Naive thymus-derived CD8-positive, alpha-beta T cell (primary cell): ENCODE measurements around the gene ISG15. TPM values are rescaled to one million over a fixed set of nuclear protein-coding genes. Genes with fewer than 3 reads are reported as not detected.

Source experiments
- ATAC-seq, 2 donors: fragments of 150-1000 bp; cut with Tn5 transposase in 1 of 2; sonication (Bioruptor Pico), chemical (Tn5 transposase) in 1 of 2; 1 replicate in 1 of 2; 2 replicates in 1 of 2; pipeline ENCODE4 v1.10.0; 2021; ENCODE audit warnings: mild to moderate bottlenecking in 2 of 2, moderate library complexity in 2 of 2
- POLR2A ChIA-PET: fragments of 350-600 bp; sonication (Branson Sonifier 250); formaldehyde crosslinking; loops from one replicate; lab custom pipeline; 2021; ENCODE audit warnings: antibody characterized with exemption; lab: Charles Lee
- DNase-seq, 10 donors: peaks; one replicate each; pipeline versions ENCODE4 v3.0.0 to v3.0.0-alpha.2; 2020 to 2022
- H3K27ac Mint-ChIP-seq, 10 donors: one replicate each; pipeline ENCODE4 v1.8.0; 2020 to 2022; ENCODE audit warnings: mild to moderate bottlenecking in 10 of 10, mixed read lengths in 10 of 10, moderate library complexity in 4 of 10, inconsistent platforms in 1 of 10
- H3K27me3 Mint-ChIP-seq, 5 donors: one replicate each; pipeline ENCODE4 v1.8.0; 2021 to 2022; ENCODE audit warnings: mixed read lengths in 5 of 5
- H3K36me3 Mint-ChIP-seq, 3 donors: one replicate each; pipeline ENCODE4 v1.8.0; 2020 to 2022; ENCODE audit warnings: mixed read lengths in 3 of 3, mild to moderate bottlenecking in 2 of 3, inconsistent platforms in 1 of 3
- H3K4me1 Mint-ChIP-seq, 4 donors: one replicate each; pipeline ENCODE4 v1.8.0; 2021 to 2022; ENCODE audit warnings: mixed read lengths in 4 of 4
- H3K4me3 Mint-ChIP-seq, 10 donors: one replicate each; pipeline ENCODE4 v1.8.0; 2020 to 2022; ENCODE audit warnings: mild to moderate bottlenecking in 10 of 10, mixed read lengths in 10 of 10, moderate library complexity in 6 of 10, inconsistent platforms in 1 of 10
- H3K9me3 Mint-ChIP-seq, 9 donors: one replicate each; pipeline ENCODE4 v1.8.0; 2020 to 2022; ENCODE audit warnings: mixed read lengths in 9 of 9, mild to moderate bottlenecking in 3 of 9, inconsistent platforms in 1 of 9, moderate library complexity in 1 of 9
- polyA plus RNA-seq, 3 donors: library from polyadenylated mRNA; unstranded; fragments of 300-500 nt; fragmentation: Illumina TruSeq; gene quantifications; one replicate each; pipeline ENCODE4 v1.2.3, GENCODE V29; 2021
- total RNA-seq, 8 experiments: library from RNA in 2 of 8; stranded (reverse) in 2 of 8; gene quantifications; one replicate each; pipeline ENCODE4 v1.2.3 and lab custom pipeline; 2021 to 2026

Gene ISG15
- 10 to 100 TPM; 30.3 to 30.7 TPM for total RNA-seq
- polyA plus RNA-seq = 100 to 1,000 TPM; 133 to 220 (median 217) TPM
- 14.2 to 23.3 (median 18.1) reads per million in 6 experiments for total RNA-seq (lab: John Stamatoyannopoulos, UW)

- H3K27ac Mint-ChIP-seq = peak within 1 kb of the TSS; percentile 98 to 100 (median 98)
- POLR2A ChIA-PET = interaction anchor here (0.6 to 3.5 kb wide), 24 partner anchors 8 to 1469 kb away, joined by 3 to 26 read pairs (median 4); partner anchors contain the start of genes AURKAIP1, C1orf159 and PLEKHN1
- peak within 1 kb of the TSS; percentile 92 to 99 (median 97) for H3K4me3 Mint-ChIP-seq
- DNase-seq (peak; percentile 78 to 94 (median 86)), ATAC-seq (peak; percentile 96 to 97)
- H3K27me3 Mint-ChIP-seq = peaks cover 0 to 4% (median 0%) of the 10 kb centered on the region in 5 donors
- H3K4me1 Mint-ChIP-seq = peaks cover 13 to 49% (median 37%) of the 10 kb centered on the region in 4 donors
- no peaks in the 10 kb centered on the region for H3K9me3 Mint-ChIP-seq
- H3K36me3 Mint-ChIP-seq = peaks cover 0 to 1% (median 0%) of the 10 kb centered on the region in 3 donors
Measured at GRCh38 chr1:1013105-1013921, at the start of gene ISG15. TSS of gene ISG15 (plus strand) at chr1:1013497. CDS start at chr1:1013574, 77 bp downstream.

GRCh38 chr1:963746-964525 is 49.4 kb upstream of the ISG15 start:
- POLR2A ChIA-PET = interaction anchor here (0.6 kb wide), 1 partner anchor 414 kb away, joined by 3 read pairs; no protein-coding TSS in a partner anchor
- ATAC-seq (no peak), DNase-seq (no peak)
- no peaks in the 10 kb centered on the region for H3K36me3 Mint-ChIP-seq
- no peak overlapping the region for H3K27ac Mint-ChIP-seq
- H3K9me3 Mint-ChIP-seq = no peaks in the 10 kb centered on the region
- H3K4me1 Mint-ChIP-seq = peaks cover 0 to 11% (median 5%) of the 10 kb centered on the region in 4 donors
- H3K4me3 Mint-ChIP-seq = peak overlapping the region in 5 of 10 donors; percentile 6 to 63 (median 26)
- peaks cover 0 to 9% (median 3%) of the 10 kb centered on the region in 5 donors for H3K27me3 Mint-ChIP-seq

GRCh38 chr1:964691-965525 is 48.4 kb upstream of the ISG15 start:
- no peak for DNase-seq
- POLR2A ChIA-PET = no interaction called here

GRCh38 chr1:965526-966134 is 47.7 kb upstream of the ISG15 start:
- no peak for ATAC-seq
- H3K27me3 Mint-ChIP-seq = peaks cover 6 to 17% (median 9%) of the 10 kb centered on the region in 5 donors
- POLR2A ChIA-PET = no interaction called here
- peak overlapping the region in 7 of 10 donors; percentile 37 to 76 (median 50) for H3K4me3 Mint-ChIP-seq
- H3K9me3 Mint-ChIP-seq = no peaks in the 10 kb centered on the region
- H3K36me3 Mint-ChIP-seq = no peaks in the 10 kb centered on the region
- peak overlapping the region in 1 of 10 donors; percentile 56 for H3K27ac Mint-ChIP-seq
- DNase-seq = no peak
- H3K4me1 Mint-ChIP-seq = peaks cover 0 to 11% (median 4%) of the 10 kb centered on the region in 4 donors

More at GRCh38 chr1:964691-965525, 48.4 kb upstream of the ISG15 start:
- Mint-ChIP-seq H3K27ac (peak overlapping the region in 1 of 10 donors; percentile 56), H3K9me3 (no peaks in the 10 kb centered on the region), H3K4me1 (peaks cover 0 to 11% (median 4%) of the 10 kb centered on the region in 4 donors), H3K4me3 (peak overlapping the region in 4 of 10 donors; percentile 47 to 80 (median 58)), H3K27me3 (peaks cover 6 to 17% (median 6%) of the 10 kb centered on the region in 5 donors), H3K36me3 (no peaks in the 10 kb centered on the region)
- ATAC-seq = no peak

GRCh38 chr1:966135-966703 is 47.1 kb upstream of the ISG15 start, which contains the start of gene PLEKHN1:
TSS of gene PLEKHN1 (plus strand) at chr1:966482. CDS start at chr1:966532, 50 bp downstream.
- DNase-seq (no peak), ATAC-seq (peak; percentile 26 to 49)
- POLR2A ChIA-PET = interaction anchor here (1.1 kb wide), 2 partner anchors 22 to 47 kb away, joined by 3 read pairs; partner anchors contain the start of gene ISG15
- Mint-ChIP-seq H3K36me3 (no peaks in the 10 kb centered on the region), H3K4me1 (peaks cover 0 to 11% (median 4%) of the 10 kb centered on the region in 4 donors), H3K4me3 (peak within 1 kb of the TSS; percentile 64 to 86 (median 80)), H3K27me3 (peaks cover 6 to 17% (median 10%) of the 10 kb centered on the region in 5 donors), H3K9me3 (no peaks in the 10 kb centered on the region), H3K27ac (peak within 1 kb of the TSS in 2 of 10 donors; percentile 37 to 75)

GRCh38 chr1:966704-967300 is 46.5 kb upstream of the ISG15 start:
- POLR2A ChIA-PET = interaction anchor here (0.6 to 1.1 kb wide), 3 partner anchors 8 to 47 kb away, joined by 3 to 4 read pairs (median 3); partner anchors contain the start of genes ISG15 and NOC2L

GRCh38 chr1:967466-968343 is 45.6 kb upstream of the ISG15 start:
- peaks cover 0 to 9% (median 3%) of the 10 kb centered on the region in 4 donors for H3K4me1 Mint-ChIP-seq
- no peaks in the 10 kb centered on the region for H3K36me3 Mint-ChIP-seq
- no peak overlapping the region for H3K27ac Mint-ChIP-seq
- H3K9me3 Mint-ChIP-seq = no peaks in the 10 kb centered on the region
- peak overlapping the region in 5 of 10 donors; percentile 6 to 63 (median 10) for H3K4me3 Mint-ChIP-seq
- no peak for ATAC-seq
- no peak for DNase-seq
- POLR2A ChIA-PET = interaction anchor here (0.6 to 1.0 kb wide), 2 partner anchors 9 to 27 kb away, joined by 3 to 4 read pairs; partner anchors contain the start of gene NOC2L
- H3K27me3 Mint-ChIP-seq = peaks cover 6 to 21% (median 10%) of the 10 kb centered on the region in 5 donors

More at GRCh38 chr1:966704-967300, 46.5 kb upstream of the ISG15 start:
- peak; percentile 28 to 85 (median 56) for DNase-seq
- peaks cover 0 to 9% (median 4%) of the 10 kb centered on the region in 4 donors for H3K4me1 Mint-ChIP-seq
- no peaks in the 10 kb centered on the region for H3K36me3 Mint-ChIP-seq
- peak overlapping the region; percentile 64 to 86 (median 80) for H3K4me3 Mint-ChIP-seq
- peak overlapping the region in 2 of 10 donors; percentile 37 to 75 for H3K27ac Mint-ChIP-seq
- ATAC-seq = peak; percentile 87 to 90
- peaks cover 6 to 17% (median 10%) of the 10 kb centered on the region in 5 donors for H3K27me3 Mint-ChIP-seq
- no peaks in the 10 kb centered on the region for H3K9me3 Mint-ChIP-seq

GRCh38 chr1:969260-969855 is 43.9 kb upstream of the ISG15 start:
- H3K9me3 Mint-ChIP-seq = no peaks in the 10 kb centered on the region
- DNase-seq (no peak), ATAC-seq (no peak)
- POLR2A ChIA-PET = no interaction called here
- peak overlapping the region in 1 of 10 donors; percentile 53 for H3K4me3 Mint-ChIP-seq
- no peaks in the 10 kb centered on the region for H3K36me3 Mint-ChIP-seq
- peak overlapping the region in 1 of 10 donors; percentile 56 for H3K27ac Mint-ChIP-seq
- peaks cover 6 to 29% (median 10%) of the 10 kb centered on the region in 5 donors for H3K27me3 Mint-ChIP-seq
- peaks cover 0 to 9% (median 3%) of the 10 kb centered on the region in 4 donors for H3K4me1 Mint-ChIP-seq

GRCh38 chr1:970242-970972 is 42.9 kb upstream of the ISG15 start:
- no peak for ATAC-seq
- no peak for DNase-seq
- Mint-ChIP-seq H3K4me3 (no peak overlapping the region), H3K4me1 (peaks cover 0 to 9% (median 4%) of the 10 kb centered on the region in 4 donors), H3K27me3 (peaks cover 9 to 36% (median 14%) of the 10 kb centered on the region in 5 donors), H3K27ac (no peak overlapping the region), H3K9me3 (no peaks in the 10 kb centered on the region), H3K36me3 (no peaks in the 10 kb centered on the region)
- POLR2A ChIA-PET = no interaction called here
